Measurements from ENCODE around the gene EPHA1.

The EPHA1 gene

GRCh38 chr7:143368387-143368786 is 40.3 kb downstream of the EPHA1 start:
- no peak for DNase-seq

GRCh38 chr7:143367972-143368371 is 40.7 kb downstream of the EPHA1 start:
- no peak for DNase-seq

- DNase-seq = no peak
Observed at GRCh38 chr7:143363016-143363937, 45.4 kb downstream of the EPHA1 start.

- no peak for DNase-seq
Observed at GRCh38 chr7:143362131-143363015, 46.3 kb downstream of the EPHA1 start, which contains the start of gene FAM131B. Gene FAM131B (minus strand): TSS chr7:143362713. CDS start chr7:143362603, 110 bp downstream.

GRCh38 chr7:143361552-143362130 is 47.0 kb downstream of the EPHA1 start:
- no peak for DNase-seq

GRCh38 chr7:143360788-143361551 is 47.7 kb downstream of the EPHA1 start:
- DNase-seq = no peak

- no peak for DNase-seq
Observed at GRCh38 chr7:143359771-143360353, 48.8 kb downstream of the EPHA1 start.

- no peak for DNase-seq
Observed at GRCh38 chr7:143358626-143359025, 50.0 kb downstream of the EPHA1 start.

GRCh38 chr7:143356414-143357050 is 52.1 kb downstream of the EPHA1 start:
- DNase-seq = no peak

- DNase-seq = no peak
Observed at GRCh38 chr7:143355450-143356385, 52.9 kb downstream of the EPHA1 start.

GRCh38 chr7:143354965-143355364 is 53.7 kb downstream of the EPHA1 start:
- no peak for DNase-seq

GRCh38 chr7:143354376-143354775 is 54.3 kb downstream of the EPHA1 start:
- DNase-seq = no peak

GRCh38 chr7:143352531-143353002 is 56.1 kb downstream of the EPHA1 start:
- no peak for DNase-seq

GRCh38 chr7:143351574-143351973 is 57.1 kb downstream of the EPHA1 start:
- no peak for DNase-seq

- no peak for DNase-seq
Observed at GRCh38 chr7:143351060-143351459, 57.6 kb downstream of the EPHA1 start.

- DNase-seq = no peak
Observed at GRCh38 chr7:143347950-143348349, 60.7 kb downstream of the EPHA1 start.

- DNase-seq = no peak
Observed at GRCh38 chr7:143346018-143346417, 62.6 kb downstream of the EPHA1 start.

GRCh38 chr7:143345428-143345900 is 63.2 kb downstream of the EPHA1 start:
- DNase-seq = peak; percentile 70

- no peak for DNase-seq
Observed at GRCh38 chr7:143343596-143343995, 65.1 kb downstream of the EPHA1 start.

GRCh38 chr7:143341842-143342241 is 66.8 kb downstream of the EPHA1 start:
- DNase-seq = no peak

All from activated CD4-positive, alpha-beta T cell treated with anti-CD3 and anti-CD28 coated beads, Interleukin-10, Interleukin-2, amounts not matched to agents 100 ng/mL and 50 ng/mL, durations not matched to agents 16 hours and 8 hours (primary cell).